Heart left ventricle (tissue), 16 donors: Measurements from ENCODE around the gene NKD1. TPM values are rescaled to one million over a fixed set of nuclear protein-coding genes. Genes with fewer than 3 reads are reported as not detected.

ENCODE experiments used
- ATAC-seq, 4 donors: fragments of 200-7000 bp; cut with Tn5 transposase; one replicate each; pipeline ENCODE4 v1.9.1; 2020 to 2022; ENCODE audit warnings: moderate library complexity in 4 of 4, mild to moderate bottlenecking in 3 of 4, moderate number of reproducible peaks in 1 of 4
- DNase-seq, 5 donors: peaks; one replicate each; pipeline ENCODE4 v3.0.0-alpha.2; 2020
- H3K27ac ChIP-seq, 12 donors: fragments of 200-600 bp; sonication (generic) in 4 of 12; one replicate each; pipeline versions ENCODE4 v1.5.0 to v1.8.0; 2016 to 2022; ENCODE audit warnings: mild to moderate bottlenecking in 2 of 12
- H3K27me3 ChIP-seq, 9 donors: fragments of 200-600 bp; sonication (generic) in 2 of 9; one replicate each; pipeline versions ENCODE4 v1.5.1 to v1.8.0; 2016 to 2022; ENCODE audit warnings: mild to moderate bottlenecking in 3 of 9
- H3K36me3 ChIP-seq, 9 donors: fragments of 200-600 bp; sonication (generic) in 2 of 9; one replicate each; pipeline versions ENCODE4 v1.5.0 to v1.8.0; 2018 to 2022; ENCODE audit warnings: mild to moderate bottlenecking in 2 of 9
- H3K4me1 ChIP-seq, 12 donors: fragments of 200-600 bp; sonication (generic) in 4 of 12; one replicate each; pipeline versions ENCODE4 v1.5.0 to v1.8.0; 2016 to 2022; ENCODE audit warnings: mild to moderate bottlenecking in 3 of 12
- H3K4me3 ChIP-seq, 12 donors: fragments of 200-600 bp; sonication (generic) in 4 of 12; one replicate each; pipeline versions ENCODE4 v1.5.0 to v1.8.0; 2017 to 2022; ENCODE audit warnings: mild to moderate bottlenecking in 9 of 12, moderate library complexity in 4 of 12
- H3K9me3 ChIP-seq, 12 donors: fragments of 200-600 bp; sonication (generic) in 4 of 12; one replicate each; pipeline versions ENCODE4 v1.5.0 to v1.8.0; 2016 to 2022; ENCODE audit warnings: mild to moderate bottlenecking in 1 of 12
- POLR2A ChIP-seq, 2 donors: fragments of 450-650 bp; IDR thresholded peaks; one replicate each; pipeline ENCODE4 v1.6.1; 2017; ENCODE audit warnings: antibody characterized with exemption in 2 of 2, mild to moderate bottlenecking in 2 of 2, moderate library complexity in 2 of 2
- WGBS, 4 donors: extraction: QIAGEN DNeasy Blood & Tissue Kit in 2 of 4; methylation state at CpG; one replicate each; pipeline versions ENCODE4 v1.1.5 to v1.1.7; 2013 to 2018; 5-methylcytosine and 5-hydroxymethylcytosine counted together
- intact Hi-C, 10 donors: fragments of 100-400 bp; cut with DNase I; formaldehyde crosslinking; loops; one replicate each; pipeline versions ENCODE4 v1.11.1 to v1.14.2; 2022
- polyA plus RNA-seq, 2 donors: library from polyadenylated mRNA; stranded (reverse); fragments of 200-250 nt; gene quantifications; one replicate each; pipeline ENCODE4 v1.2.3, GENCODE V29; 2013
- total RNA-seq, 9 donors: library from RNA; depleted of rRNA in 2 of 9; stranded (reverse); fragments of >200 nt in 2 of 9; fragmentation: NEBNext Ultra II Directional in 3 of 9; extraction: Animal tissue kit (Norgen Biotek cat#: 25700) in 3 of 9; gene quantifications; one replicate each; pipeline versions ENCODE4 v1.1.0 to v1.2.4, GENCODE V29; 2016 to 2023
- TF ChIP-seq, protein P1 (sequence below), 12 donors: fragments of 200-600 bp; sonication (generic) in 4 of 12; IDR thresholded peaks; one replicate each; pipeline versions ENCODE4 v1.5.0 to v1.8.0; 2018 to 2022; ENCODE audit warnings: antibody characterized with exemption in 12 of 12, mild to moderate bottlenecking in 5 of 12
- donor health status: ischemic (EF 13 %, LVEDD 7.1; RV severe dilation, severe dysfunction).
- donor health status: healthy with polysubstance abuse.
- donor health status: DM: no; HTN: yes; CAD: no.
- donor health status: DM: no; HTN: no; CAD: no.
- donor health status: ischemic (EF 25% LVEDD 6.9; RV normal size, moderate dysfunction).
- donor health status: ischemic (EF 25% LVEDD 5.7; RV mildly dilated, moderate dysfunction).
- donor health status: healthy.
- donor health status: DM: yes; HTN: yes; CAD: no.
- donor health status: ischemic (EF 35%, LVEDD 5.7; RV mildly dilated, moderate dysfunction).
- donor health status: nonischemic (EF 11% LVEDD 7.7; RV severe dilation, severe dysfunction).
- donor health status: DM: yes; HTN: yes; CAD: no.
- donor health status: PGD.
- donor health status: ischemic (EF 29% LVEDD 5.4; RV normal size, mild dysfunction).
- donor health status: nonischemic (EF 23%, LVEDD 6.1; RV moderate dilation, normal function).

Gene NKD1
- total and polyA plus RNA-seq, 11 donors: 0.05 to 1.0 (median 0.26) TPM

DNA sequence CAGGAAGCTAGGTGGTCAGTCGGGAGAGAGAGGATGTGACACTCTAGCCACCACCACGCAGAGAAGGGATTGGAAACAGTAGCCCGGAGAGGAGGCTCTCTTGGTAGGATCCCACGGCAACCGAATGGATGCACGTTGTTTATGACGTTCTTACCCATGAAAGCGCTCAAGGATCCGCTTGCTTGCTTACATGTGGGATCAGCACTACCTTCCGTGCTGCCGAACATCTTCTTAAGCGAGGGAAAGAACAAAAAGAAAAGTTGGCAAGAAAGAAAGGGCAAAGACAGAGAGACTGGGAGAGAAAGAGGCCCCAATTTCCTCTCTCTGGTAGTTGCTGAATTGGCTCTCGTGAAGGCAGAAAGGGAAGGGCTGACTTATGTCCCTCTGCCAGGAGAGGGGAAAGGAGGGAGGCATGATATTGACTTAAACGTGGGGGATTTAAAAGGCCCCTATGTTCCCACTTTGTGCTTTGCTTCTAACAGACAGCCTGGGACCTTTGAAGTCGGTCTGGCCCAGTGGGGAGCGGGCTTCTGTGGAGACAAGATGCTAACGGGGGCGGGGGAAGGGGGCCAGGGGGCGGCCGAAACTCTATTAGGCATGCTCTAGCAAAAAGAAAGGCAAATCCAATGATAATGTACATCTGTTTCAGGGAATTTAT, 97.5 kb downstream of the NKD1 start:
- H3K4me1 ChIP-seq: peaks cover 0 to 5% (median 0%) of the 10 kb centered on the region in 12 donors
- whole genome bisulfite sequencing, 4 donors: 69 to 79% (median 75%) methylated on average over 20 of the region's 20 CpGs
- no peak overlapping the region for H3K27ac ChIP-seq
- H3K9me3 ChIP-seq: no peaks in the 10 kb centered on the region
- TF ChIP-seq POLR2A (IDR thresholded peaks at IDR 0.05): no peak
- TF ChIP-seq, protein P1, sequence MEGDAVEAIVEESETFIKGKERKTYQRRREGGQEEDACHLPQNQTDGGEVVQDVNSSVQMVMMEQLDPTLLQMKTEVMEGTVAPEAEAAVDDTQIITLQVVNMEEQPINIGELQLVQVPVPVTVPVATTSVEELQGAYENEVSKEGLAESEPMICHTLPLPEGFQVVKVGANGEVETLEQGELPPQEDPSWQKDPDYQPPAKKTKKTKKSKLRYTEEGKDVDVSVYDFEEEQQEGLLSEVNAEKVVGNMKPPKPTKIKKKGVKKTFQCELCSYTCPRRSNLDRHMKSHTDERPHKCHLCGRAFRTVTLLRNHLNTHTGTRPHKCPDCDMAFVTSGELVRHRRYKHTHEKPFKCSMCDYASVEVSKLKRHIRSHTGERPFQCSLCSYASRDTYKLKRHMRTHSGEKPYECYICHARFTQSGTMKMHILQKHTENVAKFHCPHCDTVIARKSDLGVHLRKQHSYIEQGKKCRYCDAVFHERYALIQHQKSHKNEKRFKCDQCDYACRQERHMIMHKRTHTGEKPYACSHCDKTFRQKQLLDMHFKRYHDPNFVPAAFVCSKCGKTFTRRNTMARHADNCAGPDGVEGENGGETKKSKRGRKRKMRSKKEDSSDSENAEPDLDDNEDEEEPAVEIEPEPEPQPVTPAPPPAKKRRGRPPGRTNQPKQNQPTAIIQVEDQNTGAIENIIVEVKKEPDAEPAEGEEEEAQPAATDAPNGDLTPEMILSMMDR (IDR thresholded peaks at IDR 0.05): no peak
- ATAC-seq (no peak), DNase-seq (no peak)
- intact Hi-C loops: loop anchor here in 2 of 10 donors (5.0 to 10.0 kb wide), 2 partner anchors 261 to 263 kb away; no protein-coding TSS in a partner anchor
- no peak overlapping the region for H3K4me3 ChIP-seq
- H3K27me3 ChIP-seq: peaks cover 0 to 2% (median 0%) of the 10 kb centered on the region in 9 donors
- H3K36me3 ChIP-seq: no peaks in the 10 kb centered on the region

- no peak overlapping the region for H3K27ac ChIP-seq
Measured at GRCh38 chr16:50646345-50646744, 98.1 kb downstream of the NKD1 start.

DNA sequence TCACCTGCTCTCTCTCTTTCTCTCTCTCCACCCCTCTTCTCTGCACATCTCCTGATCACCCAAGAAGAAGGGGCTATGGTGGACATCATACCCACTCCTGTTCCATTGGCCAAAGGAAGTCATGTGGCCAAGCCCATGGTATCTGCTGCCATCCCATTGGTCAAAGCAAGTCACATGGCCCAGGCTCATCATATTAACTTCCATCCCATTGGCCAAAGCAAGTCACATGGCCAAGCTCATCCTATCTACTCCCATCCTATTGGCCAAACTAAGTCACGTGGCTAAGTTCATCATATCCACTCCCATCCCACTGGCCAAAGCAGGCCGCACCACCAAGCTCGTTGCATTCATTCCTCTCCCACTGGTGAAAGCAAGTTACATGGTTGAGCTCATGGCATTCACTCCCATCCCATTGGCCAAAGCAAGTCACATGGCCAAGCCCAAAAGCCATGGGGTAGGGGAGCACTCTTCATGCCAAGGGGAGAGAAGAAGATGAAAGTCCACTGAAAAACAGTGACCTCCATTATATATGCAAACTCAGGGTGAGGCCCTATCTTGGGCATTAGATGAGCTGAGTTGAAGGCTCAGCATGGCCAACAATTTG, 103.7 kb downstream of the NKD1 start:
- Histone ChIP-seq H3K27me3 (peaks cover 0 to 9% (median 0%) of the 10 kb centered on the region in 9 donors), H3K4me3 (no peak overlapping the region), H3K36me3 (no peaks in the 10 kb centered on the region), H3K9me3 (no peaks in the 10 kb centered on the region), H3K27ac (no peak overlapping the region), H3K4me1 (no peaks in the 10 kb centered on the region)
- TF ChIP-seq POLR2A (IDR thresholded peaks at IDR 0.05): no peak
- TF ChIP-seq, protein P1 (IDR thresholded peaks at IDR 0.05): no peak
- 96 to 100% (median 98%) methylated on average over 3 of the region's 3 CpGs for WGBS, 4 donors
- DNase-seq (peak in 1 of 5 donors; percentile 11), ATAC-seq (no peak)
- intact Hi-C loops: loop anchor here in 1 of 10 donors (10.0 kb wide), 1 partner anchor 277 kb away; no protein-coding TSS in a partner anchor

More at GRCh38 chr16:50646345-50646744, 98.1 kb downstream of the NKD1 start:
- TF ChIP-seq POLR2A (IDR thresholded peaks at IDR 0.05): no peak
- TF ChIP-seq, protein P1 (IDR thresholded peaks at IDR 0.05): no peak
- no peak for DNase-seq
- intact Hi-C loops: loop anchor here in 2 of 10 donors (5.0 to 10.0 kb wide), 2 partner anchors 262 to 264 kb away; no protein-coding TSS in a partner anchor
- peaks cover 0 to 5% (median 0%) of the 10 kb centered on the region in 9 donors for H3K27me3 ChIP-seq
- H3K36me3 ChIP-seq: no peaks in the 10 kb centered on the region
- no peak overlapping the region for H3K4me3 ChIP-seq
- H3K9me3 ChIP-seq: no peaks in the 10 kb centered on the region
- 75 to 79% (median 78%) methylated on average over 8 of the region's 8 CpGs for WGBS, 4 donors
- no peak for ATAC-seq
- H3K4me1 ChIP-seq: peaks cover 0 to 5% (median 0%) of the 10 kb centered on the region in 12 donors

DNA sequence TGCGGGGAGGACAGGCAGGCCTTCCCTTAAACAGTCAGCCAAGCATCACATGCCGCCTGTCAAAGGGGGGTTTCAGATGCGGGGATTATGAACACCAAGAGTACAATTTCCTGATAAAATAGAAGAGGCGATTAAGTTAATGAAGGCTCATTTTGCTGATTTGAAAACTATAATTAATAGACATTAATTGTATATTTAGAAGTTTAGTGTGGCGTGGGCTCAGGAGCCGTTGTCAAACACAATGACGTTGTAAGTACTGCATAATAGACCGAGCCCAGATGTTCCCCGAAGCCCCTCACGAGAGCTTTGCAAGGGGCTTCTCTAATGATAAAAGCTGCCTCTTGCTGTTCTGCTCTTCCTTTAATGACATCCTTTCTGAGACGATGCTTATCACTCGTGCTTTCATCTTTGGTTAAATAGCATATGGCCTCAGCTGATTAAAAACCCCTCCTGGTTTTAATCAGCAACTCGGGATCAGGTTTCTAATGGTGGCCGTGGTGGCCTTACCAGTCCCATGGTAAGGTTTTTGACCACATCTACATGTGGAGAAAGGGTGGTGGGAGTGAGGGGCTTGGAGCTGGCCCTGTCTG, 104.7 kb downstream of the NKD1 start:
- TF ChIP-seq POLR2A (IDR thresholded peaks at IDR 0.05): no peak
- TF ChIP-seq, protein P1 (IDR thresholded peaks at IDR 0.05): no peak
- DNase-seq (peak in 1 of 5 donors; percentile 17), ATAC-seq (no peak)
- Histone ChIP-seq H3K4me3 (no peak overlapping the region), H3K9me3 (no peaks in the 10 kb centered on the region), H3K27me3 (peaks cover 0 to 9% (median 0%) of the 10 kb centered on the region in 9 donors), H3K27ac (no peak overlapping the region), H3K36me3 (no peaks in the 10 kb centered on the region), H3K4me1 (no peaks in the 10 kb centered on the region)
- intact Hi-C loops: loop anchor here in 1 of 10 donors (10.0 kb wide), 1 partner anchor 278 kb away; no protein-coding TSS in a partner anchor
- WGBS, 4 donors: 52 to 74% (median 58%) methylated on average over 14 of the region's 14 CpGs
